Endothelial cell of umbilical vein (primary cell): ENCODE results near the gene MFSD1. TPM values are rescaled to one million over a fixed set of nuclear protein-coding genes. Genes with fewer than 3 reads are reported as not detected.

Source experiments
- BruUV-seq: library from RNA; stranded (reverse); fragments of 400-500 nt; replicated peaks from 2 replicates; lab custom pipeline; 2021; lab: Mats Ljungman, UMichigan
- CTCF ChIA-PET: fragments of 300-600, 350-600 bp; sonication (Branson Sonifier 250); formaldehyde crosslinking; loops from one replicate; lab custom pipeline; 2021; ENCODE audit warnings: antibody characterized with exemption, inconsistent platforms; lab: Charles Lee
- POLR2A ChIA-PET: fragments of 300-600, 350-600 bp; sonication (Branson Sonifier 250); formaldehyde crosslinking; loops from one replicate; lab custom pipeline; 2021; ENCODE audit warnings: antibody characterized with exemption, inconsistent platforms; lab: Charles Lee
- DNase-seq: peaks from one replicate; pipeline ENCODE4 v3.0.0-alpha.2; 2011; ENCODE audit warnings: low read depth, low spot score
- FAIRE-seq: peaks from 2 replicates; lab custom pipeline; 2011; peaks lifted over from hg19 to GRCh38; lab: Jason Lieb, UNC
- H2AFZ ChIP-seq: 2 replicates; pipeline ENCODE4 v1.6.0; 2012; ENCODE audit warnings: low read depth, low read length, control low read depth, inconsistent platforms
- H3K27ac ChIP-seq: 2 replicates; pipeline ENCODE4 v1.5.1; 2011; ENCODE audit warnings: low read depth, mild to moderate bottlenecking, control low read depth, low read length, moderate library complexity; ENCODE audit not compliant: insufficient read depth
- H3K27me3 ChIP-seq, 2 experiments: 2 replicates each; pipeline versions ENCODE4 v1.6.0 to v1.6.1; 2011; ENCODE audit warnings: low read length in 2 of 2, mixed read lengths in 1 of 2; ENCODE audit not compliant: control insufficient read depth in 2 of 2, insufficient read depth in 2 of 2
- H3K36me3 ChIP-seq, 2 experiments: 2 replicates in 1 of 2; 3 replicates in 1 of 2; pipeline ENCODE4 v1.5.1; 2011; ENCODE audit warnings: low read length in 2 of 2, mild to moderate bottlenecking in 1 of 2, moderate library complexity in 1 of 2; ENCODE audit not compliant: control insufficient read depth in 2 of 2, insufficient read depth in 2 of 2; ENCODE audit errors: extremely low read depth in 1 of 2
- H3K4me1 ChIP-seq: 3 replicates; pipeline ENCODE4 v1.5.1; 2011; ENCODE audit warnings: mild to moderate bottlenecking, low read length; ENCODE audit not compliant: control insufficient read depth, insufficient read depth; ENCODE audit errors: extremely low read depth
- H3K4me2 ChIP-seq: 2 replicates; pipeline ENCODE4 v1.6.1; 2011; ENCODE audit warnings: low read length, control low read depth, mixed read lengths; ENCODE audit not compliant: insufficient read depth
- H3K4me3 ChIP-seq, 3 experiments: fragments of 200-600 bp in 1 of 3; sonication (generic), shearing (Covaris generic) in 1 of 3; replicated peaks in 1 of 3; 2 replicates each; pipeline ENCODE4 v1.5.1; 2011 to 2016; ENCODE audit warnings: control low read depth in 3 of 3, low read length in 3 of 3, mild to moderate bottlenecking in 2 of 3, inconsistent platforms in 1 of 3, low read depth in 1 of 3, moderate library complexity in 1 of 3; ENCODE audit not compliant: insufficient read depth in 1 of 3
- H3K79me2 ChIP-seq: 2 replicates; pipeline ENCODE4 v1.6.0; 2012; ENCODE audit warnings: low read length, inconsistent platforms; ENCODE audit not compliant: control insufficient read depth, insufficient read depth
- H3K9ac ChIP-seq: replicated peaks from 2 replicates; pipeline ENCODE3; 2011; ENCODE audit warnings: low read length, control low read depth; ENCODE audit not compliant: insufficient read depth; ENCODE audit errors: extremely low read depth
- H3K9me1 ChIP-seq: replicated peaks from 3 replicates; pipeline ENCODE4 v1.6.0; 2011; ENCODE audit warnings: mild to moderate bottlenecking, low read length; ENCODE audit not compliant: control insufficient read depth, insufficient read depth; ENCODE audit errors: extremely low read depth
- H3K9me3 ChIP-seq: replicated peaks from 2 replicates; pipeline ENCODE4 v1.5.1; 2012; ENCODE audit warnings: low read length, inconsistent platforms; ENCODE audit not compliant: control insufficient read depth, insufficient read depth
- H4K20me1 ChIP-seq: replicated peaks from 2 replicates; pipeline ENCODE3; 2011; ENCODE audit warnings: mild to moderate bottlenecking, low read length; ENCODE audit not compliant: control insufficient read depth, insufficient read depth; ENCODE audit errors: extremely low read depth
- EZH2 ChIP-seq: IDR thresholded peaks from 2 replicates; pipeline ENCODE4 v1.6.1; 2012; ENCODE audit warnings: borderline replicate concordance, low read depth, mild to moderate bottlenecking, moderate library complexity, low read length, inconsistent platforms; ENCODE audit not compliant: severe bottlenecking
- FOS ChIP-seq: IDR thresholded peaks from 2 replicates; pipeline ENCODE4 v1.6.1; 2011; ENCODE audit warnings: mild to moderate bottlenecking, low read length, moderate library complexity, borderline replicate concordance; ENCODE audit not compliant: insufficient read depth
- GATA2 ChIP-seq: IDR thresholded peaks from 2 replicates; pipeline ENCODE4 v1.7.0; 2011; ENCODE audit warnings: low read depth, mild to moderate bottlenecking, moderate library complexity, mixed read lengths, low read length; ENCODE audit not compliant: insufficient read length, insufficient read depth
- JUN ChIP-seq: IDR thresholded peaks from 2 replicates; pipeline ENCODE4 v1.6.1; 2011; ENCODE audit warnings: borderline replicate concordance, low read depth; ENCODE audit not compliant: insufficient read length, insufficient read depth
- MYC ChIP-seq: IDR thresholded peaks from one replicate; pipeline ENCODE4 v1.6.1; 2011; ENCODE audit warnings: mild to moderate bottlenecking, low read depth, low read length
- POLR2A ChIP-seq: IDR thresholded peaks from 2 replicates; pipeline ENCODE4 v1.6.1; 2012; ENCODE audit warnings: low read depth, mild to moderate bottlenecking, control low read depth, low read length
- POLR2AphosphoS5 ChIP-seq: IDR thresholded peaks from 2 replicates; pipeline ENCODE4 v1.6.1; 2012; ENCODE audit warnings: low read depth, mild to moderate bottlenecking, control low read depth, low read length, moderate library complexity; ENCODE audit not compliant: insufficient read depth
- dilution Hi-C: fragments of 300-500 bp; cut with MboI; formaldehyde crosslinking; loops from one replicate; pipeline ENCODE4 v1.15.0; 2019; ENCODE audit warnings: low sequenced_read_pairs; ENCODE audit not compliant: extremely low pct_ligation_motif_present
- intact Hi-C: fragments of 100-400 bp; cut with micrococcal nuclease; formaldehyde crosslinking; loops from one replicate; pipeline ENCODE4 v1.10.0; 2022
- polyA plus RNA-seq, 4 experiments: library from polyadenylated mRNA; depleted of rRNA in 3 of 4; stranded (reverse) in 3 of 4; unstranded in 1 of 4; fragments of >200 nt; gene quantifications; 2 replicates each; pipeline versions ENCODE4 v1.2.1 to v1.2.3, GENCODE V29; 2011 to 2012; ENCODE audit warnings: missing spikeins in 1 of 4
- total RNA-seq: library from RNA; stranded (reverse); gene quantifications from 2 replicates; pipeline ENCODE4 v1.2.3, GENCODE V29; 2021
- TF ChIP-seq, protein P1 (sequence below), 2 donors: IDR thresholded peaks; 1 replicate in 1 of 2; 2 replicates in 1 of 2; pipeline ENCODE4 v1.5.1; 2011; ENCODE audit warnings: low read length in 2 of 2, mild to moderate bottlenecking in 2 of 2, moderate library complexity in 2 of 2, control low read depth in 1 of 2, inconsistent platforms in 1 of 2, low read depth in 1 of 2; ENCODE audit not compliant: insufficient read depth in 1 of 2; ENCODE audit errors: extremely low read depth in 1 of 2
- TF ChIP-seq, protein P2 (sequence below): IDR thresholded peaks from 2 replicates; pipeline ENCODE4 v1.6.1; 2011; ENCODE audit not compliant: insufficient read depth, insufficient read length

MFSD1 gene
- total and polyA plus RNA-seq, 2 donors (not counting 3 experiments of a cell fraction or from before 2014, with no cell fraction given): 38.2 to 65.1 TPM

DNA sequence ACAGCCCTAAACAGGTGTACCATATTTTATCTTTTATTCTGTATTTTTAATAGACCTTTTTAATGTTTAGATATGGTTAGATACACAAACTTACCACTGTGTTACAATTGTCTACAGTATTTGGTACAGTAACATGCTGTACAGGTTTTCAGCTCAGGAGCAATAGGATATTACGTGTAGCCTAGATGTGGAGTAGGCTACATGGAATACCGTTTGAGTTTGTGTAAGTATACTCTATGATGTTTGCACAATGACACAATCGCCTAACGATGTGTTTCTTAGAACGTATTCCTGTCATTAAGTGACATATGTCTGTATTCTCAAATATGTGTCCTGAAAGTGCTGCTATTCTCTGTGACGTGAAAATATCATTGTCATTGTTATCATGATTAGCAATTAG, 62.6 kb downstream of the MFSD1 start:
- ChIA-PET CTCF (interaction anchor here (1.0 to 1.4 kb wide), 2 partner anchors 17 to 388 kb away, joined by 3 read pairs; no protein-coding TSS in a partner anchor), POLR2A (no interaction called here)
- Histone ChIP-seq H2AFZ (no peak overlapping the region), H3K79me2 (no peaks in the 10 kb centered on the region), H3K36me3 (no peaks in the 10 kb centered on the region), H3K4me2 (no peak overlapping the region), H3K9me1 (no peaks in the 10 kb centered on the region), H3K9me3 (no peaks in the 10 kb centered on the region), H4K20me1 (no peaks in the 10 kb centered on the region), H3K9ac (no peak overlapping the region), H3K27ac (no peak overlapping the region), H3K27me3 (no peaks in the 10 kb centered on the region), H3K4me1 (no peaks in the 10 kb centered on the region), H3K4me3 (no peak overlapping the region)
- no peak for FAIRE-seq
- no peak for DNase-seq
- intact Hi-C loops: no loop called here
- BruUV-seq: no TSS peak
- TF ChIP-seq, protein P1, sequence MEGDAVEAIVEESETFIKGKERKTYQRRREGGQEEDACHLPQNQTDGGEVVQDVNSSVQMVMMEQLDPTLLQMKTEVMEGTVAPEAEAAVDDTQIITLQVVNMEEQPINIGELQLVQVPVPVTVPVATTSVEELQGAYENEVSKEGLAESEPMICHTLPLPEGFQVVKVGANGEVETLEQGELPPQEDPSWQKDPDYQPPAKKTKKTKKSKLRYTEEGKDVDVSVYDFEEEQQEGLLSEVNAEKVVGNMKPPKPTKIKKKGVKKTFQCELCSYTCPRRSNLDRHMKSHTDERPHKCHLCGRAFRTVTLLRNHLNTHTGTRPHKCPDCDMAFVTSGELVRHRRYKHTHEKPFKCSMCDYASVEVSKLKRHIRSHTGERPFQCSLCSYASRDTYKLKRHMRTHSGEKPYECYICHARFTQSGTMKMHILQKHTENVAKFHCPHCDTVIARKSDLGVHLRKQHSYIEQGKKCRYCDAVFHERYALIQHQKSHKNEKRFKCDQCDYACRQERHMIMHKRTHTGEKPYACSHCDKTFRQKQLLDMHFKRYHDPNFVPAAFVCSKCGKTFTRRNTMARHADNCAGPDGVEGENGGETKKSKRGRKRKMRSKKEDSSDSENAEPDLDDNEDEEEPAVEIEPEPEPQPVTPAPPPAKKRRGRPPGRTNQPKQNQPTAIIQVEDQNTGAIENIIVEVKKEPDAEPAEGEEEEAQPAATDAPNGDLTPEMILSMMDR (IDR thresholded peaks at IDR 0.05; ENCODE audit: extremely low read depth in 1 of 2, insufficient read depth in 1 of 2, low read depth in 1 of 2, low read length in 2 of 2): no peak
- dilution Hi-C loops: no loop called here

DNA sequence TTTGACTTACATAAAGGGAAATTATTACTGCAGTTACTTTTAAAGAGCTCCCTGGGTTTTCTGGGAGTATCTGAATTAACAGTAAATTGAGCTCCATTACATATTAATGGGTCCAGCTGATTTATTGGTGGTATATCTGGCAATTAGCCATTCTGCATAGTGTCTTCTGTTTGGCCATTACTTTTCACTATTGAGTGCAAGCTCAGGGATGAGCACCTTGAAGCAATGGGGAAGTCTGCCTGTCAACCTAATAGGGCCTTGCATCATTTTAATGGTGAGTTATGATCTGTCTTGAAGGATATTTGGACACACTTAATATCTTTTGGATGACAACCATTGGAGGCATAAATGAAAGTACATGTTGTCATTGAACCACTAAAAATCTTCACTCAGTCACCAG, 73.8 kb downstream of the MFSD1 start:
- no peak for DNase-seq
- no peaks in the 10 kb centered on the region for H3K9me3 ChIP-seq
- ChIA-PET CTCF (interaction anchor here (0.6 to 0.7 kb wide), 2 partner anchors 9 to 384 kb away, joined by 3 to 5 read pairs; no protein-coding TSS in a partner anchor), POLR2A (no interaction called here)
- H3K9ac ChIP-seq: no peak overlapping the region
- no peaks in the 10 kb centered on the region for H3K79me2 ChIP-seq
- no peak overlapping the region for H3K4me2 ChIP-seq
- H3K9me1 ChIP-seq: no peaks in the 10 kb centered on the region
- TF ChIP-seq JUN (no peak), FOS (no peak), MYC (no peak), POLR2A (no peak), EZH2 (no peak), POLR2AphosphoS5 (no peak), GATA2 (no peak)
- TF ChIP-seq, protein P2, sequence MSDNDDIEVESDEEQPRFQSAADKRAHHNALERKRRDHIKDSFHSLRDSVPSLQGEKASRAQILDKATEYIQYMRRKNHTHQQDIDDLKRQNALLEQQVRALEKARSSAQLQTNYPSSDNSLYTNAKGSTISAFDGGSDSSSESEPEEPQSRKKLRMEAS: no peak
- TF ChIP-seq, protein P1 (IDR thresholded peaks at IDR 0.05; ENCODE audit: extremely low read depth in 1 of 2, insufficient read depth in 1 of 2, low read depth in 1 of 2, low read length in 2 of 2): no peak
- no peak for FAIRE-seq
- no peak overlapping the region for H2AFZ ChIP-seq
- no peaks in the 10 kb centered on the region for H4K20me1 ChIP-seq
- BruUV-seq: no TSS peak
- no peaks in the 10 kb centered on the region for H3K27me3 ChIP-seq
- no peak overlapping the region for H3K27ac ChIP-seq
- no peak overlapping the region for H3K4me3 ChIP-seq
- dilution Hi-C loops: no loop called here
- H3K4me1 ChIP-seq: no peaks in the 10 kb centered on the region
- H3K36me3 ChIP-seq: no peaks in the 10 kb centered on the region
- intact Hi-C loops: no loop called here
